GM18873 (cell line): ENCODE data around the gene PNPLA7.
"Not testable (repeated sequence)": the region's sequence is repeated elsewhere in the genome, so short reads cannot be mapped to it uniquely, and the experiment has no call there.

Experiments used
- ATAC-seq: cut with Tn5 transposase; IDR thresholded peaks from one replicate; pipeline ENCODE4 v1.9.1; 2021; ENCODE audit warnings: mild to moderate bottlenecking, moderate library complexity, moderate number of reproducible peaks; ENCODE audit not compliant: unreplicated experiment, low FRiP score

PNPLA7 gene

DNA sequence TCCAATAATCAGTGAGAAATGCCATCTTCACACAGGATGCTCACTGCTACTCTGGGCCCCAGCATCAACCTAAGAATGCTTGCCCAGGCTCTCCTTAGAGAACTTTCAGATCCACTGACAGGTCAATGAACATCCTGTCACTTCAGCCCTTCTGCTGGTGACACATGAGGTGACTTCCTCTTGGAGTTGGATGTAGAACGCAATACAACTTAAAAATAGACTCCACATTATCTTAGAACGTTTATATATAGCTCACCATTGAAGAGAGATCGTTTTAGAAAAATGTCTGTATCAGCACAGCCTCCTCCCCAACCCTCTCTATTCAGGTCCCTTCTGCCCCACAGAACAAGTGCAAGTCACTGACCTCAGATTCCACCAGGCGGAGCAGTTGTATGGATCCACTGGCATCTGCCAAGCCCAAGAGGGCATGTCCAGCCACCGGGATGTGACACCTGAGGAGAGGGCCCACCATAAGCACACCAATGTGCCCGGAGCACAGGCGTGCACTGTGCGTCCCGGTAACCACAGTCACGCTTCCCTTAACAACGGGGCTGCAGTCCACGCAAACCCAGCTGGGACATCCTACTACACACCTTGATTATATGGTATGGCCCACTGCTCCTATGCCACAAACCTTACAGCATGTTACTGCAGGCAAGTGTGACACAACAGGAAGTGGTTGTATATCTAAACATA, 25.7 kb upstream of the PNPLA7 start:
- ATAC-seq, result no peak

DNA sequence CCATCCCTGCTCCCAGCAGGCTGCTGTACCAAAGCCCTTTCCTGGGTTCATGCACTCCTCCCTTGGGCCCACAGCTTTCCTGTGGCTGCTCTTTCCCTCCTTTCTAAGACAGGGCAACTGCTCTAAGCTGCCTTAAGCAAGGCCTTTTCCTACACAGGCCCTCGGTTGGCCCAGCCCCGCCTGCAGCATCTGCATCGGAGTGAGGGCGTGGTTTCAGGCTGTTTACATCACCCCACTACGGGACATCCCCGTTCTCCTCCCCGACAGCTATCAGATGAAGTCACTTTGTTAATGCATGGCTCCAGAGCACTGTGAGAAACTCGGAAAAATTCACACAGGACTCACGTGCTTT, 25.1 kb upstream of the PNPLA7 start:
- no peak for ATAC-seq

DNA sequence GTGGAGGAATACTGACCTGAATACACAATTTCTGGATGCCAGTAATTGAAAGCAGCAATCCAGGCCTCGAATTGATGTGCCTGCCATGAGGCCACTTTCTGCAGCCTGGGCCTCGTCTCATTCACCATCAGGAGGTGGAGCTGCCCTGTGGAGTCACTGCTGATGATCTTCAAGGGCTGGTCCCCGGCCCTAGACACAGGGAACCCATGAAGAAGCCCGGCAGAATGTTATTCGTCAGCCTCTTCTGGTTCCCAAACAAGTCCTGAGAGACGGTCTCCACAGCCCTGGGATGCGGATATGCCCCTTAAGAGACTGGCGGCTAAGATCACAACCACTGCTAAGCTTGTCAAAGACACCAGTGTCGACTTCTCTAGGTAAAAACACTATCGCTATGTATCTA, 24.0 kb upstream of the PNPLA7 start:
- ATAC-seq, result no peak

DNA sequence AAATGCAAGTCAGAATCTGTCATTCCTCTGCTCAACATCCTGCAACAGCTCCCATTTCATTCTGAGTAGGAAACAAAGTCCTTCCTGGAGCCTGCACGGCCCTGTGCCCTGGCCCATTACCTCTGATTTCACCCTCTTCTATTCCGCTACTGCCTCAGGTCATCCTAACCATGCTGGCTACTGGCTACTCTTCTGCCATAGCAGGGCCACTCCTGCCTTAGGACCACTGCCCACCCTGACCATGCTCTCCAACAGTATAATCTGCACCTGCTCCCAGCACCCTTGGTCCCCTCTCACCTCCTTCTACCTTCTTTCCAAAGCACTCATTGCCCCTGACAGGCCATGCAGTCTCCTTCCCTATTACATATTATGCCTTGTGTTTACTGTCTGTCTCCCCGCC, 20.4 kb upstream of the PNPLA7 start:
- no peak for ATAC-seq

DNA sequence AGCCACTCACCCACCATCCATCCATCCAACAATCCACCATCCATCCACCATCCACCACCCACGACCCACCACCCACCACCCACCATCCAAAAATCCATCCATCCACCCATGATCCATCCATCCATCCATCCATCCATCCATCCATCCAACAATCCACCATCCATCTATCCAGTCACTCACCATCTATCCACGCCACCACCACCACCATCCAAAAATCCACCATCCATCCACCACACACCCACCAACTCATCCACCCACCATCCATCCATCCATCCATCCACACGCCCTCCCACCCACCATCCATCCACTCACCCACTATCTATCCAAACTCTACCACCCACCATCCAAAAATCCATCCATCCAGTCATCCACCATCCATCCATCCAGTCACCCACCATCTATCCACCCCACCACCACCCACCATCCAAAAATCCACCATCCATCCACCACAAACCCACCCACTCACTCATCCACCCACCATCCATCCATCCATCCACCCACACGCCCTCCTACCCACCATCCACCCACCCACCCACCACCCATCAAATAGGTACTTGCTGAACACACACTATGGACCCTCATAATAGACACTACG, 19.5 kb upstream of the PNPLA7 start:
- ATAC-seq, result no peak

DNA sequence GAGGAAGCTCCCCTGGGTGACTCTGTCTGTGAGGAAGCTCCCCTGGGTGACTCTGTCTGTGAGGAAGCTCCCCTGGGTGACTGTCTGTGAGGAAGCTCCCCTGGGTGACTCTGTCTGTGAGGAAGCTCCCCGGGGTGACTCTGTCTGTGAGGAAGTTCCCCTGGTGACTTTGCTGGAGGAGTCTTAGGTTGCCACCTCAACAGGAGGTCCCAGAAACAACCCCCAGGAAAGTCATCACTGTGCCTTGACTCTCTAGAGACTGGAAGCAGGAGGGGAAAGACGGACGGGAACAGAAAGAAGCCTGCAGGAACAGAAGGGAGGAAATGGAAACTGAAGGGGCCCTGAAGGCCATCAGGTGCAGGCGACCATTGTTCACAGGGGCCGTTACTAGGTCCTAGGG, 18.2 kb upstream of the PNPLA7 start:
- ATAC-seq, result not testable (repeated sequence)

DNA sequence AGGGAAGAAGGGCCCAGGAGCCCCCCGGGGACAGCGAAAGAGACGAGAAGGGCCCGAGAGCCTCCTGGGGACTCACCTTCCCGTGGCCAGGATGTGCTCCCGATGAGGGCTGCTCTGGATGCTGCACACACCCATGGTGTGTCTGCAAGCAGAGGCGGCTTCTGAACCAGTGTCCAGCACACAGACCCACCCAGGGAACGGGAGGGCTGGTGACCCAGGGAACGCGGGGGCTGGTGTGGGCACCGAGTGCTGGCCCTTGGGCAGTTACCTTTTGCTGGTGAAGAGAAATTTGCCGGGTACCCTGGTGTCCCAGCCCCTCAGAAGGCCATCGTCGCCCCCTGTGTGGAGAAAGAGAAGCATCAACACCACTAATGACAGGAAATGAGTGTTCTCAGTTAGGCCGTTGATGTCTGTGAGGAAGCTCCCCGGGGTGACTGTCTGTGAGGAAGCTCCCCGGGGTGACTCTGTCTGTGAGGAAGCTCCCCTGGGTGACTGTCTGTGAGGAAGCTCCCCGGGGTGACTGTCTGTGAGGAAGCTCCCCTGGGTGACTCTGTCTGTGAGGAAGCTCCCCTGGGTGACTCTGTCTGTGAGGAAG, 14.7 kb upstream of the PNPLA7 start:
- no peak for ATAC-seq

DNA sequence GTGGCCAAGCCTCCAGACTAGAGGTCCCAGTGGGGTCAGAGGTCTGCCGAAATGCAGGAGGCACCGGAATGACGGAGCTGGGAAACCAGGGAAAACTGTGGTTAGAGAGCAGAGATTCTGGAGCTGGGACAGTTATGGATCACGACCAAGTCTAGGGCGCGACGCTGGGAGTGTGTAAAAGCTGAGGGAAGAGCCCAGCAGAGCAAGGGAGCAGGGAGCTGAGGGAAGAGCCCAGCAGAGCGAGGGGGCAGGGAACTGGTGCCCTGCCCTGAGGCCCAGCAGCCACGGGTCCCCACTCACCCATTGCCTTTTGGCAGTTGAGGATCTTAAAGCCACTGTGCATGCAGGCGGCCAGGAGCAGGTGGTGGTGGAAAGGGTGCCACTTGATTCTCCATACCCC, 13.9 kb upstream of the PNPLA7 start:
- no peak for ATAC-seq

DNA sequence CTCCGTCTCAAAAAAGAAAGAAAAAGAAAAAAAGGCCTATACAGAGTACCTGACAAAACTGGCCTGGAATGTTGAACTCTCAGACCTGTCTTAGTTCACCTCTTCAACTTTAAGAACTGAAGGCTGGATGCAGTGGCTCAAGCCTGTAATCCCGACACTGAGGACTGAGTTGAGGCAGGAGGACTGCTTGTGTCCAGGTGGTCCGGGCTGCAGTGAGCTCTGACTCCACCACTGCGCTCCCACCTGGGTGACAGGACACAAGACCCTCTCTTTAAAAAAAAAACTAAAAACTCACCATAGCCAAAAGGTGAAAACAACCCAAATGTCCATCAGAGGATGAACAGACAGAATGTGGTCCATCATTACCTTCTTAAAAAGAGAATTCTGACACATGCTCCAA, 7.9 kb upstream of the PNPLA7 start:
- ATAC-seq, result no peak

DNA sequence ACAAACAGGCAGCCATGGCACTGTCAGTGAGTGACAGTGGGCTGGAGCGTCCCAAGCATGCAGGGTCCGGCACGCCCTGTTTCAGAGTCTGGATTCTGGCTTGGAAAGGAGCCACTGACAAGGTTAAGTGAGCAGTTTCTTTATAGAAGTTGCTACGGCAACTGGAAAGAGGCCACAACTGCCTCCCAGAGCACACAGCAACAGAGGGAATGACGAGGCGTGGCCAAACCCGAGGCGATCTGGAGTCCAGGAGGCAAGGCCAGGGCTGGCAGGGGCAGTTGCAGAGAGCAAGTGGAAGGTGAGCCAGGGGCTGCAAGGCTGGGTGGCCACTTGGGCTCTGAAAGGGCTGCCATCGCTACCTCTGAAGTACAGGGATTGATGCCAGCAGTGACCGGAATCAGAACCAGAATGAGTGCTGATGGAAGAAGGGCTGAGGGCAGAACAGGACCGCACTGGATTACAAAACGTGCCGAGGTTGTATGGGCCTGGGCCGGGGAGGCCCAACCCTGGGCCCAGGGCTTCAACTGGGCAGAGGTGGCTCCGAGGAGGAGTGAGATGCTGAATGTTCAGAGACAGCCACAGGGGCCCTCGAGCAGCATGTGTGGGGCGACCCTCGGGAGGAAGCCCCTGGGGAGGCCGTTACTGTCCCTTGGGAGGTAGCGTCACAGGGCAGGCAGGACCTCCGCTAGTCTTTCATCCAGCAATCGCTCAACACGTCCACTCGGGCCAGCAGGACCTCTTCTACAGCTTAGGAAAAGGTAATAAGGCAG, 6.1 kb upstream of the PNPLA7 start:
- ATAC-seq, result no peak

DNA sequence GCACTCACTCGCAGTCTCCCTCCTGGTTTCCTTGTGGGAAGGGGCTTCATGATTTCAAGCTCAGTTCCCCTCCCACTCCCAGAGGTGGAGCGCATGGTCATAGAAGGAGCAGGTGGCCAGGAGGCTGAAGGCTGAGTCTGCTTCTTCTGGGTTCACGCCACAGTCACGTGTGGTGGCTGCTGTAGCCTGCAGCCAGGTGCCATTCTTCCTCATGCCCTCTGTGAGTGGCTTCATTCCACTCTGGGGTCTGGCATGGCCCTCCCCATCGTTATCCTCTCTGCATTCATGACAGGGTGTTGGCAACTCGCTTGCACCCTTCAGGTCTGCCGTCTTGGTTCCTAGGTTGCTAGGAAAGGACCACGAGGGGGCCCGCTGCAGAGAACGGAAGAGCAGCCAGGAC, 5.0 kb upstream of the PNPLA7 start:
- no peak for ATAC-seq

DNA sequence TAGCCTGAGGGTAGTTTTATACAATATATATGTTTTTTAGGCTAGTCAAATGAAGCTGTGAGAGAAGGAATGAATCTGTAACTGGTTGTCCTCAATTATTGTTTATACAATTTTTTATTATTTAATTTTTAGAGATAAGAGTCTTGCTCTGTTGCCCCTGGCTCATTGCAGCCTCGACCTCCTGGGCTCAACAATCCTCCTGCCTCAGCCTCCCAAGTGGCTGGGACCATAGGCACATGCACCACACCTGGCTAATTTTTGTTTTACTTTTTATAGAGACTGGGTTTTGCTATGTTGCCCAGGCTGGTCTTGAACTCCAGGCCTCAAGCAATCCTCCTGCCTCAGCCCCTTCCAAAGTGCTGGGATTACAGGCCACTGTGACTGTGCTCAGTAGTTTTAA, 4.1 kb upstream of the PNPLA7 start:
- ATAC-seq, result no peak

DNA sequence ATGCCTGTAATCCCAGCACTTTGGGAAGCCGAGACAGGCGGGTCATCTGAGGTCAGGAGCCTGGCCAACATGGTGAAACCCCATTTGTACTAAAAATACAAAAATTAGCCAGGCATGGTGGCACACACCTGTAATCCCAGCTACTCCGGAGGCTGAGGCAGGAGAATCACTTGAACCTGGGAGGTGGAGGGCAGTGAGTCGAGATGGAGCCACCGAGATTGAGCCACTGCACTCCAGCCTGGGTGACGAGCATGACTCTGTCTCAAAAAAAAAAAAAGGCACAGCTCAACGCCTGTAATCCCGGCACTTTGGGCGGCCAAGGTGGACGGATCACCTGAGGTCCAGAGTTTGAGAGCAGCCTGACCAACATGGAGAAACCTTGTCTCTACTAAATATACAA, 3.5 kb upstream of the PNPLA7 start:
- ATAC-seq, result not testable (repeated sequence)

DNA sequence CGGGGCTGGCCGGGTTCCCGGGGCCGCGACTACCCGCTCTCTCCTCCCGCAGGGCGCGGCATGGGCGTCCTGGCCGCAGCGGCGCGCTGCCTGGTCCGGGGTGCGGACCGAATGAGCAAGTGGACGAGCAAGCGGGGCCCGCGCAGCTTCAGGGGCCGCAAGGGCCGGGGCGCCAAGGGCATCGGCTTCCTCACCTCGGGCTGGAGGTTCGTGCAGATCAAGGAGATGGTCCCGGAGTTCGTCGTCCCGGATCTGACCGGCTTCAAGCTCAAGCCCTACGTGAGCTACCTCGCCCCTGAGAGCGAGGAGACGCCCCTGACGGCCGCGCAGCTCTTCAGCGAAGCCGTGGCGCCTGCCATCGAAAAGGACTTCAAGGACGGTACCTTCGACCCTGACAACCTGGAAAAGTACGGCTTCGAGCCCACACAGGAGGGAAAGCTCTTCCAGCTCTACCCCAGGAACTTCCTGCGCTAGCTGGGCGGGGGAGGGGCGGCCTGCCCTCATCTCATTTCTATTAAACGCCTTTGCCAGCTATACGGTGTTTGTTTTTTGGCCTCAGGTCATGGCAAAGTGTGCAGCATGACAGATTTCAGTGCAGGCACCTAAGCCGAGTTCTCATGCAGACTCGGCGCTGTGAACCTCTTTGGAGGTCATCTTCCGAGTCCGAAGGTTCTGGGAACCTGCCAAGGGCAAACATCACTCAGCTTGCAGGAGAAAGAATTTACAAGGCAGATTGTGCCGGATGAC, 2.0 kb upstream of the PNPLA7 start:
- no peak for ATAC-seq

DNA sequence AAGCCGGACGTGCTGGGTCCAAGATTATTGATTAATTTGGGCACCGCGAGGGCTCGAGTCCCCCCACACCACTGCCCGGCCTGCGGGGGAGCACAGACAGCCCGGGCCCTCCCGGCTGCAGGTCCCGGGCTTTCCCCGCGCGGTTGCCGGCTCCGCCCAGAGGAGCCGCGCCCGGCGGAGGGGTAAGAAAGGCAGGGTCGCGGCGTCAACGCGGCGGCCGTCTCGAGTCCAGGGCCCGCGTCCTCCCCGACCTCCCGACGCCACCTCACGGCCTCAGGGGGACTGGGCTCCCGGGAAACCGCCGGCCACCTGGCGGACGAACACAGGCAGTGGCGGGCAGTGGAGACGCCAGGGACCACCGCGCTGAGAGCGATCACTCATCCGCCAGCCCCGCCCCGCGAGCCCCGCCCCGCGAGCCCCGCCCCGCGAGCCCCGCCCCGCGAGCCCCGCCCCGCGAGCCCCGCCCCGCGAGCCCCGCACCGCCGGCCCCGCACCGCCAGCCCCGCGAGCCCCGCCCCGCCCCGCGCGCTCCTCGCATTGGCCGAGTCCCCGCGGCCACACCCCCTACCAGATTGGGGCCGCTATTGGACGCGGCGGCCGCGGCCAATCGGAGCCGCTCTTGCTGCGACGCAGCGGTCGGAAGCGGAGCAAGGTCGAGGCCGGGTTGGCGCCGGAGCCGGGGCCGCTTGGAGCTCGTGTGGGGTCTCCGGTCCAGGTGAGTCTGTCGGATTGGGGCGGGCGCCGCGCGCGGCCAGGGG, 1.2 kb upstream of the PNPLA7 start, which contains the start of gene MRPL41:
Gene MRPL41 (plus strand): TSS at position 616 of the 758 bp plus-strand sequence. CDS start 203 bp downstream, outside the sequence.
- ATAC-seq, result peak; percentile 49

DNA sequence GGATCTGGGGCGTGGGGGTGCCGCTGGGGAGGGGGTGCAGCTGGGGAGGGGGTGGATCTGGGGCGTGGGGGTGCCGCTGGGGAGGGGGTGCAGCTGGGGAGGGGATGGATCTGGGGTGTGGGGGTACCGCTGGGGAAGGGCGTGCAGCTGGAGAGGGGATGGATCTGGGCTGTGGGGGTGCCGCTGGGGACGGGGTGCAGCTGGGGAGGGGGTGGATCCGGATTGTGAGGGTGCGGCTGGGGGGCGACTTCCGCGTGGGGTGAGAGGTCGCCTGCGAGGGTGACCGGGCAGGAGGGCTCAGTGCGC, 709 bp upstream of the PNPLA7 start:
- ATAC-seq, result not testable (repeated sequence)

DNA sequence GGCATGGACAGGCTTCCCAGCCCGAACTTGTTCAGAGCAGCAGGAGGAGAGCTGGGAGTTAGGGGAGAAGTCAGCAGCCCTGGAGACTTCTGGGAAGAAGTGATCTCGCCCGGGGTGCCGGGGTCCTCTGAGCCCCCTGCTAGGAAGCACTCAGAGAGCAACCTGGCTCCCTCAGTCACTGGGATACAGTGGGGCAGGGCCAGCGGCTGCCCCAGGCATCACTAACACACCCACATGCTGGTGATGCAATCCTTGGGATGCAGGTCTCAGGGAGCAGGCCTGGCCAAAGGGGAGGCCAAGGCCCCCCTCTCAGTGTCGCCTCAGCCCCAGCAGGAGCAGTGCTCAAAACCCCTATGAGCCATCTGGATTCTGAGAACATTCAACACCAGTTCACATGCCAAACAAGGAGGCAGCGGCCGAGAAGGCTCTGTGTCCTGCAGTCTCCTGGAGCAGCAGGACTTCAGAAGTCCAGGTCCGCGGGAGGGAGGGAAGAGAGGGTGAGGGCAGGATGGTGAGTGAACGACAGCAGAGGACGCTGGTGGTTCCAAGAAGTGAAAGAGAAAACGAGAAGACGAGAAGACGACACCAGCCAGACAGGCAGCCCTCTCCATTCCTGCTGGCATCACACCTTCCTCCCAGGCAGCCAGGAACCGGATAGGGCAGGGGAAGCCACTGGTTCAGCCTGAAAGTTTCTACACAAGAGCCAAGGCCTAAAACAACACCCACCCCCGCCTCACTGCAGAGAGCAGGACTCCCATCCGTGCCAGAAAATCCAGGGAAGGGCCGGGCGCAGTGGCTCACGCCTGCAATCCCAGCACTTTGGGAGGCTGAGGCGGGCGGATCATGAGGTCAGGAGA, 2.3 kb downstream of the PNPLA7 start:
- ATAC-seq, result no peak

DNA sequence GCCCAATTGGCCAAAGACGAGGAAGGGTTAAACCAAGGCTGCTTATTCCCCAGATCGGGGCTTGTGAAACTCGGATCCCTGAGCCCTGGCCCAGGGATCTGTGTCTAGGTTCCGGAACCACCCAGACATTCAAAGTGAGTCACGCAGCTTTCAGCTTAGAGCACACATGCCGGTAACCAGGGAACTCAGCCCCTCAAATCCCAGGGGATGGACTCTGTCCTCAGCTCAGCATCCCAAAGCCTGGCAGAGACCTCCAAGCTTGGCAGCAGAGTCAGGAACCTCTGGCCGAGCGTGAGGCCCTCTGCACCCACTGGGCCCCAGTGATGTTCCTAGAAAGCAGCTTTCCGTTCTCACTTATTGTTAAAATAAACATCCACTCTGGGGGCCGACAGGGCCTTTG, 5.1 kb downstream of the PNPLA7 start:
- ATAC-seq, result no peak

DNA sequence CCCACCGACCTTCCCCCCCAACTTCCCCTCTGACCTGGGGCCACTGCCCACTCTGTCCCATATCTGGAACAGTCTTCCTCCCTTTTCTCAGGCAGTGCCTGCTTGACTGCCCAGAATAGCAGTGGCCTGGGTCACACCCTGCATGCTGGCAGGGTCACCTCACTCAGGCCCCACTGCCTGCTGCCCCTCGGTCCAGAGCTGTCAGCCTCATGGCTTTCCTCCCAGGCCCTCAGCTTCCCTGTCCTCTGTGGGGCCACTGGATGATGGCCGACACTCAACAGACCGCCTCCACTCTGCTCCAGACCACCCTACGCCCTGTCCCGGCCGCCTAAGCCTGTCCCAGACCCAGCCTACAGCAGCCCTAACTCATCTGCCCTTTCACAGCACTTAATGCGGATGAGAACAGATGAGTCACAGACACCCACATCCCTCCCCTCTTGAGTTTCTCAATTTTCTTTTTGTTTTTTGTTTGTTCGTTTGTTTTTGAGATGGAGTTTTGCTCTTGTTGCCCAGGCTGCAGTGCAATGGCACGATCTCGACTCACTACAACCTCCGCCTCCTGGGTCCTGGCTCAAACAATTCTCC, 5.9 kb downstream of the PNPLA7 start:
- ATAC-seq, result no peak
